Duodenal mucosa (tissue), 2 donors: Measurements from ENCODE around the gene FAM25G.
"Not testable (repeated sequence)": the region's sequence is repeated elsewhere in the genome, so short reads cannot be mapped to it uniquely, and the experiment has no call there.

Experiments used
- H3K27ac ChIP-seq: one replicate; pipeline ENCODE4 v1.7.0; 2013; ENCODE audit warnings: low read depth, low read length
- H3K27me3 ChIP-seq, 2 donors: one replicate each; pipeline ENCODE4 v1.7.0; 2013; ENCODE audit warnings: low read length in 2 of 2, control low read depth in 1 of 2; ENCODE audit not compliant: insufficient read depth in 2 of 2, control insufficient read depth in 1 of 2
- H3K36me3 ChIP-seq, 2 donors: one replicate each; pipeline ENCODE4 v1.7.0; 2013; ENCODE audit warnings: low read length in 2 of 2, control low read depth in 1 of 2; ENCODE audit not compliant: insufficient read depth in 2 of 2, control insufficient read depth in 1 of 2
- H3K4me1 ChIP-seq, 2 donors: one replicate each; pipeline ENCODE4 v1.7.0; 2013; ENCODE audit warnings: low read length in 2 of 2, control low read depth in 1 of 2; ENCODE audit not compliant: insufficient read depth in 2 of 2, control insufficient read depth in 1 of 2
- H3K4me3 ChIP-seq, 2 donors: one replicate each; pipeline ENCODE4 v1.7.0; 2013; ENCODE audit warnings: low read length in 2 of 2, low read depth in 1 of 2
- H3K9ac ChIP-seq, 2 donors: one replicate each; pipeline ENCODE4 v1.7.0; 2013; ENCODE audit warnings: low read length in 2 of 2, low read depth in 1 of 2
- H3K9me3 ChIP-seq, 2 donors: one replicate each; pipeline ENCODE4 v1.7.0; 2013; ENCODE audit warnings: low read length in 2 of 2, control low read depth in 1 of 2; ENCODE audit not compliant: control insufficient read depth in 1 of 2

FAM25G gene

DNA sequence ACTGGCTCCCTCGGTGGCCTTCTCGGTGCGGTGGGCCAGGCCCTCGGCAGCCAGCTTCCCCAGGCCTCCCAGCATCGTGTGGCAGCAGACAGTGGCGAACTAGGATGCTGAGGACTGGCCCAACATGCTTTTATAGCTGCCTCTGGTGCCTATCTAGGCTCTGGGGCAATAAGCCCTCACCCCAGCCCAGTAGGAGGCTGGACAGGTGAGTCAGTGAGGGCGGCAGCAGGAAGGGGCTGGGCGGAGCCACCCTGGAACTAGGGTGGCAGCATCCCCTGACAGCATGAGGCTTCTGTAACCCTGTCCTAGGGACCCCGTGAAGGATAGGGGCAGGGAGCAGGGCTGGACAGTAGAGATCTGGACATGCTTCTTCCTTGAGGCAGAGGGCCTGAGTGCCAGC is at the start of gene FAM25G:
TSS of gene FAM25G (minus strand) at position 101 of the 400 bp plus-strand sequence. CDS start at position 75, 26 bp downstream.
- not testable (repeated sequence) for H3K4me3 ChIP-seq, H3K4me1 ChIP-seq, H3K27me3 ChIP-seq, H3K36me3 ChIP-seq, H3K9ac ChIP-seq, H3K9me3 ChIP-seq, H3K27ac ChIP-seq

DNA sequence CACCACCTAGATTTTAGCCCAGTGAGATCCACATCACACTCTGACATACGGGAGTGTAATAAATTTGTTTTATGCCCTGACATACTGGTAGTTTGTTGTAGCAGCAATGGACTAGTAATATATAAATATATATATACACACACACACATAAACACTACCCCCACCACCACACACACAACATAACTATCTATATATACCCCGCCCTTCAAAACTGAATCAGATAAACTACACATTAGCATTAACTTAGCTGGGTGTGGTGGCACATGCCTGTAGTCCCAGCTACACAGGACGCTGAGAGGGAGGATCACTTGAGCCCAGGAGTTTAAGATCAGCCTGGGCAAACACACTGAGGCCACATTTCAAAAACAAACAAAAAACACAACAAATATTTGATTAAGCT is 44.9 kb upstream of the FAM25G start:
- not testable (repeated sequence) for H3K9me3 ChIP-seq, H3K4me3 ChIP-seq, H3K9ac ChIP-seq, H3K4me1 ChIP-seq, H3K36me3 ChIP-seq, H3K27me3 ChIP-seq, H3K27ac ChIP-seq

DNA sequence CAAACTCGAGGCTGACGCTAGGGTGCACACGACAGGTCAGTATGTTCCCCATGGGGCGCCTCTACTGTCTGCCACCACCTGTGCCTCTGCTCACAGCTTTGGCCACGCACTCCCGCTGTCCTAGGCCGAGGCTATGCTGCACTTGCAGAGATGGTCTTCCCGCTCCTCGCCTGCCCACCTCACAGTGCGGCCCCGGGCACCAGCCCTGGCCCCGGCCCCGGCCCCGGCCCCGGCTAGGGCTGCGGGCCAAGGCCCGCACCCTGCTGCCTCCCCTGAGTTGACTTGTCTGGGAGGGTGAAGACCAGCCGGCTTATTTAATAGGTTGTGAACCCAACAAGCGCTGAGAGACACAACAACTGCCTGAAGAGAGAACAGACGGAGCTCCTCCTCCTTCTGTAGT is 32.0 kb upstream of the FAM25G start, which contains the start of gene AGAP9:
TSS of gene AGAP9 (minus strand) at position 164 of the 400 bp plus-strand sequence. CDS start at position 52, 112 bp downstream.
- H3K27me3 ChIP-seq, H3K9ac ChIP-seq, H3K4me3 ChIP-seq, H3K9me3 ChIP-seq, H3K4me1 ChIP-seq, H3K27ac ChIP-seq, H3K36me3 ChIP-seq: not testable (repeated sequence)

DNA sequence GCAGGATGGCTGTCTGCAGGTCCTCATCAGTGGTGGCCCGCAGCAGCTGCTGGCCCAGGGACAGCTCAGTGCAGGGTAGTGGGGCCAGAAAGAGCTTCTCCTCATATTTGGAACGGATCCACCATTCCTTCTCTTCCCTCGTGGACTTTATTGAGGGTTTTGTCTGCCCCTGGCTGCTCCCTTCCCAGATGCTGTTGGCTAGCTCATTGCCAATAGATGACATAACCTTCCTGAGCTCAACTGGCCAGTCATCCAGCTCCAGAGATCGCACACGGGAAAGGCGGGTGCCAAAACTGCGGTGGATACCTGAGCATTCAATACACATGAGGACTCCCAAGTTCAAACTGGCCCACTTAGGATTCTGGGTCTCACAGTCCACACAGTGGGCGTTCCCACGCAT is 10.8 kb upstream of the FAM25G start:
- H3K9ac ChIP-seq, H3K27me3 ChIP-seq, H3K4me3 ChIP-seq: not testable (repeated sequence)

DNA sequence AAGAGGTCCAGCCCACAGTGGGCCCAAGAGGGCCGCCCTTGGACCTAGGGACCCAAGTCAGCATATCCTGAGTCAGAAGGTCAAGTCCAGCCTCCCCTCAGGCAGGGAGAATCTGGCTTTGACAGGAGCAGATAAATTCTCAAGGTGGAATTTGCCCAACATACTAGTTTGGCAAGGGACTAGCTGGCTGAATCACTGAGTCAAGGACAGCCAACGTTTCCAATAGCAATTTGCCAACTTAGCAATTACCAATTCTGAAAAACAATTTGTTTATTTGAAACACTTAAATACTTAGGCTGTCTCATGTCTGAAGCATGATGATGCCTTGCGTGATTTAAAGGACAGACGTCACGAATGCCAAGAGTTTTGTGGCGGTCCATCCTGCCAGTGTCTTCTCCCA is 2.7 kb upstream of the FAM25G start:
- not testable (repeated sequence) for H3K27me3 ChIP-seq, H3K36me3 ChIP-seq, H3K9me3 ChIP-seq, H3K4me3 ChIP-seq, H3K4me1 ChIP-seq, H3K27ac ChIP-seq, H3K9ac ChIP-seq

More for the DNA sequence above, 10.8 kb upstream of the FAM25G start:
- not testable (repeated sequence) for H3K9me3 ChIP-seq, H3K4me1 ChIP-seq, H3K27ac ChIP-seq, H3K36me3 ChIP-seq

DNA sequence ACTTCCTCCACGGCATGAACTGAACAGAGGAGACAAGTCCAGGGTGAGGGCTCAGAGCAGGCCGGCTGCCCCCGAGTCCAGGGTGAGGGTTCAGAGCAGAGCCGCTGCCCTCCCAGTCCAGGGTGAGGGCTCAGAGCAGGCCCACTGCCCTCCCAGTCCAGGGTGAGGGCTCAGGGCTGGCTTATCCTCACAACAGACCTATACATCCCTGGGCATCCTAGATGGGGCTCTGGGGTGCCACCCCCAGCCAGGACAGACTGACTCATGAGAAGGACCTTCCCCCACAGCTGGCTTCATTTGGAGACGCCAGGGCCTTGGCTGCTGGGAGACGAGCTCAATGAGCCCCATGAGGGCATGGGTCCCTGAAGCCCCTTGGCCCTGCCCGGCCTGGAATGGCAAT is 1.9 kb downstream of the FAM25G start:
- H3K4me1 ChIP-seq, H3K9ac ChIP-seq, H3K4me3 ChIP-seq, H3K9me3 ChIP-seq, H3K27me3 ChIP-seq, H3K27ac ChIP-seq, H3K36me3 ChIP-seq: not testable (repeated sequence)

DNA sequence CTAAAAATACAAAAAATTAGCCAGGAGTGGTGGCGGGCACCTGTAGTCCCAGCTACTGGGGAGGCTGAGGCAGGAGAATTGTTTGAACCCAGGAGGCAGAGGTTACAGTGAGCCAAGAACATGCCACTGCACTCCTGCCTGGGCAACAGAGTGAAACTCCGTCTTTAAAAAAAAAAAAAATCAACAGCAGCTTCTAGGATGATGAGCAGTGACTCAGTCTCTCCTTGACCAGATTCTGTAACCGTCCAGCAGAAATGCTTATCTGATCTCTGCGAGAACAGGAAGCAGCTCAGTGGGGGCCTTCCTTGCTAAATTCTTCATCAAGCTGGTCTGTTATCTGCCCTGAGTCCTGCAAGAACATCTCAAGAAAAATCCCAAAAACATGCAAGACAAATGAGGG is 5.6 kb downstream of the FAM25G start:
- not testable (repeated sequence) for H3K27me3 ChIP-seq, H3K9me3 ChIP-seq, H3K4me3 ChIP-seq, H3K36me3 ChIP-seq, H3K4me1 ChIP-seq, H3K9ac ChIP-seq, H3K27ac ChIP-seq

- H3K36me3 ChIP-seq, H3K27me3 ChIP-seq, H3K4me1 ChIP-seq, H3K27ac ChIP-seq, H3K4me3 ChIP-seq, H3K9me3 ChIP-seq, H3K9ac ChIP-seq: not testable (repeated sequence)
Measured at GRCh38 chr10:47484786-47485185, 6.7 kb downstream of the FAM25G start.

- not testable (repeated sequence) for H3K27ac ChIP-seq, H3K4me3 ChIP-seq, H3K9me3 ChIP-seq
Measured at GRCh38 chr10:47483923-47484322, 7.6 kb downstream of the FAM25G start, which contains the start of gene ANXA8. TSS of gene ANXA8 (minus strand) at chr10:47484115. CDS start at chr10:47483933, 182 bp downstream.

DNA sequence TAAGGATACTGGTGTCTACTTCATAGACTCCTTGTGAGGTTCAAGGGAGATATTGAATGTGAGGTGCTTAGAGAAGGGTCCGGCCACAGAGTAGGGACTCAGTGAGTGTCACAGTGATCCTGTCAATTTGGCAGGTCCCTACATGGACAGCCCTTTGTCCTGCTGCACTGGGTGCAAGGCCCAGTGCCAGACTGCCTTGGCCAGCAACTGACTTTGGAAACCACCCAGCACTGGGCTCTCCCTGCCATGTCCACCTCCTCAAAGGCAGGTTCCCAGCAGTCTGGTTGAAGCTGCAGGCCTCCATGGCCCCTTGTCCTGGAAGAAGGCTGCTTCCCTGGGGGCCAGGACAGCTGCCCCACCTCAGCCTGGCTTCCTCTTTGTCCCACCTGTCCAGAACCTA is 9.1 kb downstream of the FAM25G start:
- not testable (repeated sequence) for H3K9me3 ChIP-seq

More at GRCh38 chr10:47483923-47484322, 7.6 kb downstream of the FAM25G start, which contains the start of gene ANXA8:
- not testable (repeated sequence) for H3K27me3 ChIP-seq, H3K36me3 ChIP-seq, H3K4me1 ChIP-seq, H3K9ac ChIP-seq

GRCh38 chr10:47481768-47482181 is 9.7 kb downstream of the FAM25G start:
- H3K36me3 ChIP-seq, H3K27ac ChIP-seq, H3K9ac ChIP-seq, H3K9me3 ChIP-seq, H3K27me3 ChIP-seq, H3K4me3 ChIP-seq, H3K4me1 ChIP-seq: not testable (repeated sequence)

More for the DNA sequence above, 9.1 kb downstream of the FAM25G start:
- H3K4me1 ChIP-seq, H3K4me3 ChIP-seq, H3K9ac ChIP-seq, H3K27me3 ChIP-seq, H3K27ac ChIP-seq, H3K36me3 ChIP-seq: not testable (repeated sequence)
